ENCODE results near the gene MAP3K5.
"Not testable (repeated sequence)": the region's sequence is repeated elsewhere in the genome, so short reads cannot be mapped to it uniquely, and the experiment has no call there.

The MAP3K5 gene

DNA sequence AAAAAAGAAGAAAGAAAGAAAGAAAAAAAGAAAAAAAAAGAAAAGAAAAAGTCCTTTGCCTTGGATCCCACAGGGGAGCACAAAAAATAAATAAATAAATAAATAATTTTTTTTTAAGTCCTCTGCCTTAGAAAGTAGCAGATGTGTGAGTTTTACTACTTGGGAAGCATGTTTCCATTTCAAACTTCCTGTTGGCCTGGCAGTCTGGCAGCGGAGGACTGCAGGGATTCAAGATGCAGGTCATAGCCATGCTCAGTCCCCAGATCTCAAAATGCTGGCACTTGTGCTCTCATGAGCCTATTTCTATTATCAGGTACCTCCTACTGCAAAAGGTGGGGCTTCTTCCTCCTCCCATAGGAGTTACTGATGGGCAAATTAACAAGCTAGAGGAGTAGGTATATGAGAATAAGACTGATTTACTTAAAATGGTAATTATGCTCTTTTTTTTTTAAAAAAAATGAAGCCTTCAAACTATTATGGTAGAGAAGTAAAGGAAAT lies 187.9 kb downstream of the MAP3K5 start:
- DNase-seq, result no peak

DNA sequence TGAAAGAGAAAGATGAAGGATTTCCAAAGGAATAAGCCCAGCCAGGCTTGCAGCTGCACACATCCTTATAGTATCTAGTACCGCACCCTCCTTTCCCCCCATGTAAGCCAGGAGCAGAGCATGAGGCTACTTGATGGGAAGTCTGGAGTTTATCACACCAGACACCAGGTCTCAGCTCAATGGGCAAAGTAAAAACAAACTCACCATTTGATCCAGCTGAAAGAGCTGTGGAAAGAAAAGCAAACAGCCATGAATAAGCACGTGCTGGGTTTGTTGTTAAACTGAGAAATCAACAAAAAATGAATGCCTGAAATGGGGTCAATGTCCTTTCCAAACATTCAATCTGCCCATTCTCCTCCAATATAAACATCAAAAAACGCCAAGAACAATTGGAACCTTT lies 191.5 kb downstream of the MAP3K5 start:
- DNase-seq, result no peak

DNA sequence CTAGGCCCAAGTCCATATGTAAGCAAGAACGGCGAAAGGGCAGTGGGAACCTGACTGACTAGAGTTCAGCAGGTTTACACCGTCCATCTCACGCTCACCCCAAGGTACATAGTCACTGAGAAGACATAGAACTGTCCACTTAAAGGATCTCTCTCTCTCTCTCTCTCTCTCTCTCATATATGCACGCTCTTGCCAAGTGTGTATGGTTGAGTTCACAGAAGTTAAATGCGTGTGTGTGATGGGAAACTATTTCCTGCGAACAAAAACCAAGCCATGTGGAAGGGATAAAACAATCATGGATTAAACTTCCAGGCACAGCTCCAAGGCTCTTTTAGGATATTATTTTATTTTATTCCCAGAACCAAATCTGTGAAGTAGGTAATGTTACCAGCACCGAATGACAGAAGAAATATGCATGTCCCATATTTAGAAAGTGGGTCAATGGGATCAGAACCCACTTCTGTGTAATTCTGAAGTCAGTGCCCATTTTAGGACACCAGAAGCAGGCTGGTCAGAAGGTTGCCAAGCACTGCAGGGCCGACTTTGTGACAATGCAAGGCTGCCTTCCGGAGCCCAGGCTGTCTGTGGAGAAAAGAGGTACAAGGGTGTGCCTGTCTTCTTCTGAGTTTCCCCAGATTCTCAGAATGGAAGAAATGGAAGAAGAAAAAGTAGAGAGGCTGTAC lies 192.8 kb downstream of the MAP3K5 start:
- no peak for DNase-seq

GRCh38 chr6:136598048-136598447 lies 194.2 kb downstream of the MAP3K5 start:
- no peak for DNase-seq

- DNase-seq, result no peak
Measured at GRCh38 chr6:136594671-136595070, 197.6 kb downstream of the MAP3K5 start.

GRCh38 chr6:136593748-136594490 lies 198.4 kb downstream of the MAP3K5 start:
- peak; percentile 39 to 41 for DNase-seq

- DNase-seq, result no peak
Measured at GRCh38 chr6:136592930-136593673, 199.2 kb downstream of the MAP3K5 start.

DNA sequence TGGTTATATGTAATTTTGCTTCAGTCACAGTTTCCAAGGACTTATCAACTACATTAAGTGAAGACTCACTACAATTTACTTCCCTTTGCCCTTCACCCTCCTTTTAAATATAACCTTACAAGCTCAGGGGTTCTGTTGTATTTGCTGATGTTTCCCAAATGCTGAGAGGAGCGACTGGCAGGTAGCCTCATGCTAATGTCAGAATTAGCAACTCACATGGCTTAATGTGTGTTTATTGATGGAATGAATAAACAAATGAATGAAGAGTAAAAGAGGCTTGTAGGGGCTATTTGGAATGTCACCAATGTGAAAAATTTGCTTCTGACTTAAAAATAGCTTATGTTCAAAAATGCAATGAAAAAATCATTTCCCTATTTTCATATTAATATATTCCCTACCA lies 200.7 kb downstream of the MAP3K5 start:
- DNase-seq, result no peak

DNA sequence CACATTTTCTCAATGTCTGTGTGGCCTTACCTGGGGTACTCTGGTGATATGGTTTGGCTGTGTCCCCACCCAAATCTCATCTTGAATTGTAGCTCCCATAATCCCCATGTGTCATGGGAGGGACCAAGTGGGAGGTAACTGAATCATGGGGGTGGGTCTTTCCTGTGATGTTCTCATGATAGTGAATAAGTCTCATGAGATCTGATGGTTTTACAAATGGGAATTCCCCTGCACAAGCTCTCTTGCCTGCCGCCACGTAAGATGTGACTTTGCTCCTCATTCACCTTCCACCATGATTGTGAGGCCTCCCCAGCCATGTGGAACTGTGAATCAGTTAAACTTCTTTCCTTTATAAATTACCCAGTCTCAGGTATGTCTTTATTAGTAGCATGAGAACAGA lies 201.4 kb downstream of the MAP3K5 start:
- not testable (repeated sequence) for DNase-seq

DNA sequence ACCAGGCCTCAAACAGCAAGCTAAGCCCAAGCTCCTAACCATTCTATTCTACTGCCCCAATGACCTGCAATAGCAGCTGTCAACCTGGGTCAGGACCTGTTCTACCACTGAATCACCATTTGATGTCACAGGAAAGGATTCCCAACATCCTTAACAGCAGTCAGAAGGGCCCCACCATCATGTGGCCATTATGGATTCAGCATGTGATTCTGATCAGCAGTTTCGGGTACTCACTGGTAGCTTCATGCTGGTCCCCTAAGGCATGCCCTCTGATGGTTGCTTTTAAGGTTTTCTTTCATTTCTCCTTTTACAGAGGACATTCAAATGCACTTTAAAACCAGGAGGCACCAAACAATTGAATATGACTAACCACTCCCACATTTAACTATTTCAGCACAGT lies 204.8 kb downstream of the MAP3K5 start:
- DNase-seq, result no peak

DNA sequence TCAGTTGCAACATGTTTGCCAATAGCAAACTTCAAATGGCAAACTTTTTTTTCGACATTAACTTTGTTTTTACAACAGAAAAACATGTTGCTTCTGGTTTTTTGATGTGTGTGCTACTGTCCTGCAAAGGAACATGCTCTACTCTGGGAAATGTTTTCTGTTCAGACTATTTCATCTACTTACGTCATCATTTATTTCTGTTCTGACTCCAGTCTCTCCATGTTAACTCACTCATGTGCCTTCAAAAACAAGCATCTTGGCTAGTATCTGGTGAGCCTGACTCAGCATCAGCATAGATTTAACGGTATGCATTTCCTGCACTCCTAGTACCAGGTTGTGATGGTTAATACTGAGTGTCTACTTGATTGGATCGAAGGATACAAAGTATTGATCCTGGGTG lies 206.0 kb downstream of the MAP3K5 start:
- no peak for DNase-seq

DNA sequence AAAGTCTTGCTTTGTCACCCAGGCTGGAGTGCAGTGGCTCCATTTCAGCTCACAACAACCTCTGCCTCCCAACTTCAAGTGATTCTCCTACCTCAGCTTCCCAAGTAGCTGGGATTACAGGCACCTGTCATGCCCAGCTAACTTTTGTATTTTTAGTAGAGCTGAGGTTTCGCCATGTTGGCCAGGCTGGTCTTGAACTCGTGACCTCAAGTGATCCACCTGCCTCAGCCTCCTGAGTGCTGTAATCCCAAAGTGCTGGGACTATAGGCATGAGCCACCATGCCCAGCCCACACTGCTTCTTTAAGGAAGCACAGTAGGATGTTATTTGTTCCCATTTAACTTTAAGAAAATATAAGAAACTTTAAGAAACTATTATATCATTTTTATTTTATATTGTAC lies 206.8 kb downstream of the MAP3K5 start:
- DNase-seq, result not testable (repeated sequence)

GRCh38 chr6:136584290-136584689 lies 208.0 kb downstream of the MAP3K5 start:
- not testable (repeated sequence) for DNase-seq

- DNase-seq, result no peak
Measured at GRCh38 chr6:136582711-136583471, 209.4 kb downstream of the MAP3K5 start.

DNA sequence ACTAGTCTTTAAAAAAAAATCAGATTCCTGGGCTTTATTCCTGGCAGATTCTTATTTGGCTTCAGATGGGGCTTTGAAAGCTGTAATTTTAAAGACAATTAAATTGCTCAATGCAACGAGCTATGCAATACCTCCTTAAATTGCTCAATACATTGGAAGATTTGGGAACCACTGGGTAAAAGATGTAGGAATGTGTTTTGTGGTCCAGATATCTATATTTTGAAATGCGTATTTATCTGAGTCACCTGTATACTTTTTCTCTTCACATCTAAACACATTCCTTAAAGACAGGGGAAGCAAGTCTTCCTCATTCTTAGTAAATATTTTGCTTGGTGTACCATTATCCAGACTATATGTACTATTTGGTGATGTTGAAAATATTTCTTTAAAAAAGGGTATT lies 212.5 kb downstream of the MAP3K5 start:
- DNase-seq, result no peak

DNA sequence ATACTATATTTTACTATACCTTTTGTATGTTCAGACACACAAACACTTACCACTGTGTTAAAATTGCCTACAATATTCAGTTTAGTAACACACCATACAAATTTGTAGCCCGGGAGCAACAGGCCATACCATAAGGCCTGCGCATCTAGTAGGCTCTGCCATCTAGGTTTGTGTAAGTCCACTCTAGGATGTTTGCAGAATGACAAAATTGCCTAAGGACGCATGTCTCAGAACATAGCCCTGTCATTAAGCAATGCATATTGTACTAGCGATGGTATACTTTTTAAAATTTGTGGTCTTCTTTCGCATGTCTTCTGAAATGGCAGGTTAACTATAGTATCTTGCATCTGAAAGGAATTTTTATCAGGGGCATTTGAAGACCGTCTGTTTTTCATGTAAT lies 215.5 kb downstream of the MAP3K5 start:
- no peak for DNase-seq

GRCh38 chr6:136571496-136571895 lies 220.8 kb downstream of the MAP3K5 start:
- no peak for DNase-seq

- no peak for DNase-seq
Measured at GRCh38 chr6:136571065-136571464, 221.2 kb downstream of the MAP3K5 start.

DNA sequence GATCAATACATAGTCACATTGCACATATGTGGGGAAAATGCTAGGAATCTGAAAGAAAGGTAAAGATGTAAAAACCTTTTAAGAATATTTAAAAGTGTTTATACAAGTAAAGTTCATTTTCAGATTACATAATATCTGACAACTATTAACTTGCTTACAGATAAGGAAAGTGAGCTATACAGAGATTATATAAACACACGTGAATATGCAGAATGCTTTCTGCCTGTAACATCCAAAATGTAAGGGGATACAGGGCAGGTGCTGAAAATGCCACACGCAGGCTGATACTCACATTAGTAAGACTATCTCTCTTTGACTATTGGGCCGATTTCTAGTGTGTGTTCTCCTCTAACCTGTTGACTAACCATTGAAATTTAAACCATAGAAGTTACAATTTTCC lies 224.1 kb downstream of the MAP3K5 start:
- DNase-seq, result no peak

- DNase-seq, result no peak
Measured at GRCh38 chr6:136567688-136568087, 224.6 kb downstream of the MAP3K5 start.

DNA sequence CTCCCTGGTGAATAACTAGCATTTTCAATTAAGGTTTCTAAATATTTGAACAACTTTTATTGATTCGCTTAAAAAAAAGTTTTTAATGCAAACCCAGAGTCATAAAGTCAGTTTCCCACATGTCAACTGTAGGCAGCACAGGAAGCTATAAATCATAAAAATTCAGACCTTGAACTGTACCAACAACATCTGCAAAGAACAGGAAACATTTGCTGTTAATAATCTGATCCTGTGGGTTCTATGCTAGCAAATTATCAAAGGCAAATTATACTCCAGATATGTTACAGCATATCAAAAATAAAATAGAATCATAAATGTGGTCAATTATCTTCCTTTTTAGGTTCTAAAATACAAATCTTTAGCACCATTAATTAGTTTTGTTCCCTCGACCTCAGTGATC lies 225.4 kb downstream of the MAP3K5 start:
- no peak for DNase-seq

DNA sequence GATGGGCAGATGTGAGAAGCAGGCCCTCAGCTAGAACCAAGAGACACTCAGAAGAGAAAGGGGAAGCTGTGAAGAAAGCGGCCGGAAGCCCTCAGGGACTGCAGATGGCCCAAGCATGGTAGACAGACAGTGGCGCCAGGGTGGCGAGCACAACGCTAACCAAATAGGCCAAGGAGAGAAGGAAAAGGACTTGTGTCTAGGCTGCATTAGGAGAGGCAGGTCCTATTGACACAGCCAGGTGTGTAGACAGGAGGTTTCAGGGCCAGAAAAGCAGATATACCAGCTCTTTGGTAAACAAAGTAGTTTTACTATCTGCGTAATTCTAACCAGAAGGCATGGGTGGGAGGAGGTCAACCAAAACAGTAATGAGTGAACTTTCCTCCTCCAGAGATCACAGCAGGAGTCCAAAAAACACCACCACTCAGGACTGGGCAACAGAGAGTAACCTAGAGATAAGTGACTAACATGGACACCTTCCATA lies 226.2 kb downstream of the MAP3K5 start:
- no peak for DNase-seq

GRCh38 chr6:136564180-136564579 lies 228.1 kb downstream of the MAP3K5 start:
- no peak for DNase-seq
